Measurements from ENCODE around the gene PABPC3. TPM values are rescaled to one million over a fixed set of nuclear protein-coding genes. Genes with fewer than 3 reads are reported as not detected.

PABPC3 gene
- total RNA-seq, 1 donor from 2014 or later = under 0.01 TPM

DNA sequence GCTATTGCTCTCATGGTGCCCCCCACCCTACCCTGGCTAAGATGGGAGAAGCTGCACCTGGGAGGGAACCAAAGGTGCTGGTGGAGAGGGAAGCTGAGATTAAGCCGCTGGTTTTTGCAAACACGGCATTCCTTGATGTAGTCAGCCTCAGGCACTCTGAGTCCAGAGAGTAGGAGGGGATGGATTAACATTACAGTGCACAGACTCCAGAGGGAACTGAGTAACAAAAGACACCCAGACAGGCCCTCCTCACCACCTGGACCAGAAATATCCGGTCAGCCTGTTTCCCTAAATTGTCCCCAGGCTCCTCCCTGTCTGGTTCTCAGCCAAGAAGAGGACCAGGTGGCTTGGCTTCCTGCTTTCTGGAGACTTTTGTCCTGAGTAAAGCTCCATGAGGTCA, 28.9 kb upstream of the PABPC3 start:
- Histone ChIP-seq H3K9ac (ENCODE audit: low read depth in 1 of 3, low read length in 3 of 3) (no peak overlapping the region), H3K4me1 (ENCODE audit: control insufficient read depth in 3 of 3, insufficient read depth in 3 of 3, low read length in 3 of 3) (no peaks in the 10 kb centered on the region), H3K27me3 (ENCODE audit: control insufficient read depth in 3 of 3, insufficient read depth in 3 of 3, low read length in 3 of 3) (peaks cover 0 to 5% (median 0%) of the 10 kb centered on the region in 3 donors), H3K27ac (ENCODE audit: low read depth, low read length) (no peak overlapping the region), H3K36me3 (ENCODE audit: control insufficient read depth in 3 of 3, insufficient read depth in 3 of 3, low read length in 3 of 3) (no peaks in the 10 kb centered on the region), H3K4me3 (ENCODE audit: low read length in 3 of 3) (no peak overlapping the region), H3K9me3 (ENCODE audit: control insufficient read depth in 3 of 3, low read length in 3 of 3) (no peaks in the 10 kb centered on the region)

DNA sequence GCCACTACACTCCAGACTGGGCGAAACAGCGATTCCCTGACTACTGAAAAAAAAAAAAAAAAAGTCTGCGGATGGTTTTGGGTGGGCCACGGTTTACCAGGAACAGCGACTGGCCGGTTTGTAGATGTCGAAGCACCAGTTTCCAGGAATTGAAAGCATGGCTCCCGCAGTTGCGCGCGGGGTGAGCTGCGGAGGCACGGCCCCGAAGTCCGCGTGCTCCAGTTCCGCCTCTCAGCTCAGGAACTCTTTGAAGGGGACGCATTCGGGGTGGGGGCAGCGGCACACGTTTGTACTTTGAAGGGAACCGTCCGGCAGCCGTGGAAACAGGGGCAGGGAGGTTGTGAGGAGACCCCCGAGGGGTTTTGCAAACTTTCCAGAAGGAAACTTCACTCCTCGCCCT, 27.1 kb upstream of the PABPC3 start:
- no peak overlapping the region for H3K9ac ChIP-seq (ENCODE audit: low read depth in 1 of 3, low read length in 3 of 3)
- no peak overlapping the region for H3K27ac ChIP-seq (ENCODE audit: low read depth, low read length)
- peaks cover 0 to 5% (median 0%) of the 10 kb centered on the region in 3 donors for H3K27me3 ChIP-seq (ENCODE audit: control insufficient read depth in 3 of 3, insufficient read depth in 3 of 3, low read length in 3 of 3)
- no peak overlapping the region for H3K4me3 ChIP-seq (ENCODE audit: low read length in 3 of 3)
- no peaks in the 10 kb centered on the region for H3K4me1 ChIP-seq (ENCODE audit: control insufficient read depth in 3 of 3, insufficient read depth in 3 of 3, low read length in 3 of 3)
- H3K36me3 ChIP-seq (ENCODE audit: control insufficient read depth in 3 of 3, insufficient read depth in 3 of 3, low read length in 3 of 3) = no peaks in the 10 kb centered on the region
- H3K9me3 ChIP-seq (ENCODE audit: control insufficient read depth in 3 of 3, low read length in 3 of 3) = no peaks in the 10 kb centered on the region

DNA sequence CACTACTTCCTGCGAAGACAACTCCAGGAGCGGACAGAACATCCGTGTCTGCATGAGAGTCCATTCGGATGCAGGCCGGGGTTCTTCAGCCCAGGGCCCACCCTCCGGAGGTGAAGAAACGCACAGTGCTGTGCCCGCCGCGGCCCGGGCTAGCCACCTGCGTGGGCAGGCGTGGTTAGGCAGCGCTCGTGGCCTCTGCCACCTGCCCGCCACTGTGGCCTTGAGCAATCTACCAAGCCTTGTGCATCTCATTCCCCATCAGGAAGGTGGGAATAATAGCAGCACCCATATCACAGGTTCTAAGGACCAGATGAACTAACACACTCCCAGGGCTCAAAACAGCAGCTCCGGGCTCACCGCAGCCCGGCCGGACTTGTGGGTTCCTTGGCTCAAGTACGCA, 26.7 kb upstream of the PABPC3 start:
- Histone ChIP-seq H3K9me3 (ENCODE audit: control insufficient read depth in 3 of 3, low read length in 3 of 3) (no peaks in the 10 kb centered on the region), H3K9ac (ENCODE audit: low read depth in 1 of 3, low read length in 3 of 3) (no peak overlapping the region), H3K36me3 (ENCODE audit: control insufficient read depth in 3 of 3, insufficient read depth in 3 of 3, low read length in 3 of 3) (no peaks in the 10 kb centered on the region), H3K27me3 (ENCODE audit: control insufficient read depth in 3 of 3, insufficient read depth in 3 of 3, low read length in 3 of 3) (peaks cover 0 to 5% (median 0%) of the 10 kb centered on the region in 3 donors), H3K4me3 (ENCODE audit: low read length in 3 of 3) (no peak overlapping the region), H3K27ac (ENCODE audit: low read depth, low read length) (no peak overlapping the region), H3K4me1 (ENCODE audit: control insufficient read depth in 3 of 3, insufficient read depth in 3 of 3, low read length in 3 of 3) (no peaks in the 10 kb centered on the region)

DNA sequence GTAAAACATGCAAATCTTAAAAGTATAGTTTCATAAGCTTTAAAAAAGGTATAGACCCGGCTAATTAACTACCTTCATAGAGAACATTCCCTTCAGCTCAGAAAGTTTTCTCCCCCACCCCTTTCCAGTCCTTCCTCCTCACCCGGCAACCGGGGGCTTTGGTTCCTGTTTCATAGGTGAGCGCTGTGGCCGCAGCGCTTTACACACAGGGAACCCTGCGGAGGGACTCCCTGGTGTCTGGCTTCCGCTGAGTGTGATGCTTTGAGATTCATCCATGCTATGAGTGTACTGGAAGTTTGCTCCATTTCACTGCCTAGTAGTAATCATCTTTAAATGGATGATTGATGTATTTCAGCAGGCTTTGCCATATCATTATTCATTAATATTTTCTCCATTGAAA, 26.0 kb upstream of the PABPC3 start:
- Histone ChIP-seq H3K36me3 (ENCODE audit: control insufficient read depth in 3 of 3, insufficient read depth in 3 of 3, low read length in 3 of 3) (no peaks in the 10 kb centered on the region), H3K27me3 (ENCODE audit: control insufficient read depth in 3 of 3, insufficient read depth in 3 of 3, low read length in 3 of 3) (peaks cover 0 to 5% (median 0%) of the 10 kb centered on the region in 3 donors), H3K4me1 (ENCODE audit: control insufficient read depth in 3 of 3, insufficient read depth in 3 of 3, low read length in 3 of 3) (no peaks in the 10 kb centered on the region), H3K27ac (ENCODE audit: low read depth, low read length) (no peak overlapping the region), H3K9me3 (ENCODE audit: control insufficient read depth in 3 of 3, low read length in 3 of 3) (no peaks in the 10 kb centered on the region), H3K4me3 (ENCODE audit: low read length in 3 of 3) (no peak overlapping the region), H3K9ac (ENCODE audit: low read depth in 1 of 3, low read length in 3 of 3) (no peak overlapping the region)

DNA sequence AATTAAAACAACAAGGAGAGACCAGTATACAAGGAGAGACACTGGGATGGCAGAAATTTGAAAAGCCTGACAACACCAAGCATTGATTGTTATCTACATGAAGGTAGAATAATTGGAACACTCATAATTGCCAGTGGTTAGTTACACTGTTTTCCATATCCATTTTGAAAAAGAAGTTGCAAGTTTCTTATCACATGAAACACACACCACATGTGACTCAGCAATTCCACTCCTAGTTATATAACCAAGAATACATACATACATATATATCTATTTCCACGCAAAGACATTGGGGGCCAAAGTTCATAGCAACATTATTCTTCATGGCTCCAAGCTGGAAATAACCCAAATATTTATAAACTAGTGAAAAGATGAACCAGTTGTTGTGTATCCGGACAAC, 15.2 kb upstream of the PABPC3 start:
- Histone ChIP-seq H3K9ac (ENCODE audit: low read depth in 1 of 3, low read length in 3 of 3) (no peak overlapping the region), H3K9me3 (ENCODE audit: control insufficient read depth in 3 of 3, low read length in 3 of 3) (peaks cover 0 to 1% (median 0%) of the 10 kb centered on the region in 3 donors), H3K27ac (ENCODE audit: low read depth, low read length) (no peak overlapping the region), H3K36me3 (ENCODE audit: control insufficient read depth in 3 of 3, insufficient read depth in 3 of 3, low read length in 3 of 3) (no peaks in the 10 kb centered on the region), H3K4me1 (ENCODE audit: control insufficient read depth in 3 of 3, insufficient read depth in 3 of 3, low read length in 3 of 3) (no peaks in the 10 kb centered on the region), H3K4me3 (ENCODE audit: low read length in 3 of 3) (no peak overlapping the region), H3K27me3 (ENCODE audit: control insufficient read depth in 3 of 3, insufficient read depth in 3 of 3, low read length in 3 of 3) (no peaks in the 10 kb centered on the region)

DNA sequence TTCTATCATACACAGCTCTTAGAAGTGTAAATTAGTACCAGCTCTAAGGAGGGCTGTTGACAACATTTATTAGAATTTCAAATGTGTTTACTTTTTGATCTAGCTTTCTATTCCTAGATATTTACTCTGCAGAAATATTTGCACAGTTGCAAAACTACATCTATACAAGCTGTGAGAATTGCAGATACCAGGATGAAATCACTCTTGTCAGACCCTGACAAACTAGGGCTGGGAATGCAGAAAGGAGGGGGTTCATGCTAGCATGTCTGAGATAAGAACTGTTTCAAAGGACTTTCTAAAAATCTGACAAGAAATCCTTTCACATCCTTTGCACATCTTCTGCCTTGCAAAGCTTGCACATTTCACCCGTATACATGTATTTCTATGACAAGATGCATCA, 11.8 kb upstream of the PABPC3 start:
- no peaks in the 10 kb centered on the region for H3K4me1 ChIP-seq (ENCODE audit: control insufficient read depth in 3 of 3, insufficient read depth in 3 of 3, low read length in 3 of 3)
- no peak overlapping the region for H3K27ac ChIP-seq (ENCODE audit: low read depth, low read length)
- H3K27me3 ChIP-seq (ENCODE audit: control insufficient read depth in 3 of 3, insufficient read depth in 3 of 3, low read length in 3 of 3) = peaks cover 0 to 3% (median 0%) of the 10 kb centered on the region in 3 donors
- no peaks in the 10 kb centered on the region for H3K36me3 ChIP-seq (ENCODE audit: control insufficient read depth in 3 of 3, insufficient read depth in 3 of 3, low read length in 3 of 3)
- H3K9ac ChIP-seq (ENCODE audit: low read depth in 1 of 3, low read length in 3 of 3) = no peak overlapping the region
- peaks cover 0 to 1% (median 0%) of the 10 kb centered on the region in 3 donors for H3K9me3 ChIP-seq (ENCODE audit: control insufficient read depth in 3 of 3, low read length in 3 of 3)
- no peak overlapping the region for H3K4me3 ChIP-seq (ENCODE audit: low read length in 3 of 3)

DNA sequence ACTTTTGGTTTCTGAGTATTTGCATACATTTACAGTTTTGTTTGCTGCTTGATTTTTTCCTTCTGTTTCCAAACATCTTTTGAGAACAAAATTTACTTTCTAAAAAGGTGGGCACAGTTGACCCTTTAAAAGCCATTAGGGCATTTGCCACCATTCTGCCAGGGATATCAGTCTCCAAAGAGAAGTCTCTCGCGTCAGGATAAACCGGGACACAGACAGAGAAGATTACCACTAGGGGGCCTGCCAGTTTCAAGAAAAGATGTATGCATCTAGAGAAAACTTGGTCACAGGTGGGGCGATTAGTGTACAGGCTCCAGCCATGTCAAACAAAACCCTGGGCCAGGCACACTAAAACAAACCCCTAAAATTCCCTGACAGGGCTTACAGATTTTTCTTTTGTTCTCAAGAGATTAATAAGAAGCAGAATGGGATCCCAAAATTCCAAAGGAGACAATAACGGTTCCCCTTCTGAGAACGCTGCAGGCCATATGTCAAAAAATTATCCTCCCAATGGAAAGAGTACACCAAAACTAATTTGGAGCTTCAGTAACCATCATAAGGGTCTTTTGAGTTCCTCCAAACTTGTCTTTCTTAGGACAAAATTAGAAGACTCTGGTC, 10.7 kb upstream of the PABPC3 start:
- Histone ChIP-seq H3K4me3 (ENCODE audit: low read length in 3 of 3) (no peak overlapping the region), H3K27me3 (ENCODE audit: control insufficient read depth in 3 of 3, insufficient read depth in 3 of 3, low read length in 3 of 3) (peaks cover 0 to 3% (median 0%) of the 10 kb centered on the region in 3 donors), H3K27ac (ENCODE audit: low read depth, low read length) (no peak overlapping the region), H3K9ac (ENCODE audit: low read depth in 1 of 3, low read length in 3 of 3) (no peak overlapping the region), H3K4me1 (ENCODE audit: control insufficient read depth in 3 of 3, insufficient read depth in 3 of 3, low read length in 3 of 3) (no peaks in the 10 kb centered on the region), H3K36me3 (ENCODE audit: control insufficient read depth in 3 of 3, insufficient read depth in 3 of 3, low read length in 3 of 3) (no peaks in the 10 kb centered on the region), H3K9me3 (ENCODE audit: control insufficient read depth in 3 of 3, low read length in 3 of 3) (peaks cover 0 to 1% (median 0%) of the 10 kb centered on the region in 3 donors)

DNA sequence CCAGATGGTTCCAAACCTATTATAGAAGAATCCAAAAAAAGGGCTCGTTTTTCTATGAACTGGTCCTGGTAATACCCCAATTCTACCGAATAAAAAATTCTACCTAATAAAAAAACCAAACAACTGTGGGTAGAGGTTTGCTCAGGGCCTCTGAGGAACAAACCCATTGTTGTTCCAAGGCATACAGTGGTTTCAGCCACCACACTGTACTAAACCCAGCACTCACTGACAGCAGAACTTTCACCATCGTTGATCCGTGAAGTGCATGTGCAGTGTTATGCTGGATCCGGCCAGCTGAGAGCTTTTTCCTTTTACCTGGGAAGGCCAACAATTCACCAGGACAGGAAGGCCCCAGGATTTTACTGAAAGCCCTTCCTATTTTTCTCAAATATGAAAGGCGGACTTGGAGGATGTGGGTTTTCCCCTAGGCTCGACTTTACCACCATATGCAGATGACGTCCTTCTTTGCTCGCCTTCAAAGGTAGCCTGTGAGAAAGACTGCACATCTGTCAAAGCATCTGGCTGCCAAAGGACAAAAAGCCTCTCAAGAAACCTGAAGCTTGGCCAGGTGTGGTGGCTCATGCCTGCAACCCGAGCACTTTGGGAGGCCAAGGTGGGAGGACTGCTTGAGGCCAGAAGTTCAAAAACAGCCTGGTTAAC, 7.2 kb upstream of the PABPC3 start:
- H3K4me3 ChIP-seq (ENCODE audit: low read length in 3 of 3) = no peak overlapping the region
- no peaks in the 10 kb centered on the region for H3K4me1 ChIP-seq (ENCODE audit: control insufficient read depth in 3 of 3, insufficient read depth in 3 of 3, low read length in 3 of 3)
- no peaks in the 10 kb centered on the region for H3K36me3 ChIP-seq (ENCODE audit: control insufficient read depth in 3 of 3, insufficient read depth in 3 of 3, low read length in 3 of 3)
- peaks cover 0 to 1% (median 0%) of the 10 kb centered on the region in 3 donors for H3K9me3 ChIP-seq (ENCODE audit: control insufficient read depth in 3 of 3, low read length in 3 of 3)
- H3K27ac ChIP-seq (ENCODE audit: low read depth, low read length) = no peak overlapping the region
- peaks cover 0 to 3% (median 0%) of the 10 kb centered on the region in 3 donors for H3K27me3 ChIP-seq (ENCODE audit: control insufficient read depth in 3 of 3, insufficient read depth in 3 of 3, low read length in 3 of 3)
- no peak overlapping the region for H3K9ac ChIP-seq (ENCODE audit: low read depth in 1 of 3, low read length in 3 of 3)

DNA sequence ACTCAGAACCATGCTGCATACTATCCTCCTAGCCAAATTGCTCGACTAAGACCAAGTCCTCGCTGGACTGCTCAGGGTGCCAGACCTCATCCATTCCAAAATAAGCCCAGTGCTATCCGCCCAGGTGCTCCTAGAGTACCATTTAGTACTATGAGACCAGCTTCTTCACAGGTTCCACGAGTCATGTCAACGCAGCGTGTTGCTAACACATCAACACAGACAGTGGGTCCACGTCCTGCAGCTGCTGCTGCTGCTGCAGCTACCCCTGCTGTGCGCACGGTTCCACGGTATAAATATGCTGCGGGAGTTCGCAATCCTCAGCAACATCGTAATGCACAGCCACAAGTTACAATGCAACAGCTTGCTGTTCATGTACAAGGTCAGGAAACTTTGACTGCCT, 1.5 kb downstream of the PABPC3 start:
- Histone ChIP-seq H3K27ac (ENCODE audit: low read depth, low read length) (no peak overlapping the region), H3K4me3 (ENCODE audit: low read length in 3 of 3) (no peak overlapping the region), H3K36me3 (ENCODE audit: control insufficient read depth in 3 of 3, insufficient read depth in 3 of 3, low read length in 3 of 3) (no peaks in the 10 kb centered on the region), H3K4me1 (ENCODE audit: control insufficient read depth in 3 of 3, insufficient read depth in 3 of 3, low read length in 3 of 3) (no peaks in the 10 kb centered on the region), H3K9me3 (ENCODE audit: control insufficient read depth in 3 of 3, low read length in 3 of 3) (peaks cover 0 to 2% (median 0%) of the 10 kb centered on the region in 3 donors), H3K27me3 (ENCODE audit: control insufficient read depth in 3 of 3, insufficient read depth in 3 of 3, low read length in 3 of 3) (peaks cover 0 to 4% (median 0%) of the 10 kb centered on the region in 3 donors), H3K9ac (ENCODE audit: low read depth in 1 of 3, low read length in 3 of 3) (no peak overlapping the region)

DNA sequence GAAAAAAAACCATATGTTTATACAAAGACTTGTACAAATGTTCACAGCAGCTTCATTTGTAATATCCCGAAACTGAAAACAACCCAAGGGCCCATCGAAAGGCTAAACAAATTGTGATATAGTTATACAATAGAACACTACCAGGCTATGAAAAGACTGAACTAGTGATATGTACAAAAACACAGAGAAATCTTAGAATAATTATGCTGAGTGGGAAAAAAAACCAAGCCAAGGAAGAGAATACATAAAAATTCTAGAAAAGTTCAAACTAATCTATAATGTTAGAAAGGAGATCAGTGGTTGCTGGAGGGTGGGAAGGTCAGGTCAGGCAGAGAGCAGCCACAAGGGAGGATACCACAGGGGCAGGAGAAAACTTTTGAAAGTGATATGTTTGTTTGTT, 7.8 kb downstream of the PABPC3 start:
- Histone ChIP-seq H3K27me3 (ENCODE audit: control insufficient read depth in 3 of 3, insufficient read depth in 3 of 3, low read length in 3 of 3) (no peaks in the 10 kb centered on the region), H3K9me3 (ENCODE audit: control insufficient read depth in 3 of 3, low read length in 3 of 3) (no peaks in the 10 kb centered on the region), H3K4me1 (ENCODE audit: control insufficient read depth in 3 of 3, insufficient read depth in 3 of 3, low read length in 3 of 3) (no peaks in the 10 kb centered on the region), H3K36me3 (ENCODE audit: control insufficient read depth in 3 of 3, insufficient read depth in 3 of 3, low read length in 3 of 3) (no peaks in the 10 kb centered on the region), H3K27ac (ENCODE audit: low read depth, low read length) (no peak overlapping the region), H3K4me3 (ENCODE audit: low read length in 3 of 3) (no peak overlapping the region), H3K9ac (ENCODE audit: low read depth in 1 of 3, low read length in 3 of 3) (no peak overlapping the region)

Data from skeletal muscle tissue (tissue), 4 donors.